ENCODE measurements around the gene SUCO. TPM values are rescaled to one million over a fixed set of nuclear protein-coding genes. Genes with fewer than 3 reads are reported as not detected.

SUCO gene
- total and polyA plus RNA-seq, 2 of the 4 experiments (the other 2 are of a cell fraction), result 11.4 to 21.5 TPM

GRCh38 chr1:172622541-172622940 is 89.6 kb downstream of the SUCO start:
- H4K20me1 ChIP-seq (ENCODE audit: insufficient read depth, low read length), result no peaks in the 10 kb centered on the region
- 60% methylated on average over 2 of the region's 3 CpGs; no CpG with 5 or more reads in 1 of the 2 experiments for WGBS, 2 experiments (ENCODE audit: extremely low coverage in 2 of 2, insufficient read length in 1 of 2)
- no peak overlapping the region for H2BK15ac ChIP-seq (ENCODE audit: low read depth, low read length)
- DNase-seq, result no peak
- H2BK5ac ChIP-seq (ENCODE audit: low read depth, low read length, poor library complexity, severe bottlenecking), result no peak overlapping the region
- no peak overlapping the region for H2BK20ac ChIP-seq (ENCODE audit: low read depth, low read length)
- H3K9me3 ChIP-seq (ENCODE audit: control insufficient read depth, insufficient read depth, low read length), result peaks cover 13% of the 10 kb centered on the region
- intact Hi-C loops (cut with micrococcal nuclease), result no loop called here
- no peak overlapping the region for H3K18ac ChIP-seq (ENCODE audit: low read depth, low read length)
- CTCF ChIA-PET, result interaction anchor here (1.3 to 1.6 kb wide), 2 partner anchors 12 to 15 kb away, joined by 3 to 6 read pairs; no protein-coding TSS in a partner anchor
- no peak overlapping the region for H3K4me3 ChIP-seq (ENCODE audit: insufficient read depth, low read depth, low read length)
- no peaks in the 10 kb centered on the region for H3K36me3 ChIP-seq (ENCODE audit: control insufficient read depth, insufficient read depth, low read length)
- BruUV-seq (replicated peaks), result no TSS peak
- no peak overlapping the region for H3K4ac ChIP-seq (ENCODE audit: low read depth, low read length)
- ATAC-seq (ENCODE audit: low read depth), result no peak
- H3K9me1 ChIP-seq (ENCODE audit: insufficient read depth, low read length), result no peaks in the 10 kb centered on the region
- dilution Hi-C loops (cut with HindIII; ENCODE audit: low sequenced_read_pairs, unreplicated experiment), result no loop called here
- H3K27me3 ChIP-seq (ENCODE audit: control insufficient read depth, insufficient read depth, low read length), result no peaks in the 10 kb centered on the region
- H3K27ac ChIP-seq (ENCODE audit: insufficient read depth, low read length), result no peak overlapping the region
- H4K5ac ChIP-seq (ENCODE audit: low read depth, low read length), result no peak overlapping the region
- no peak overlapping the region for H3K14ac ChIP-seq (replicated peaks; ENCODE audit: low read depth, low read length)
- H2AK9ac ChIP-seq (replicated peaks; ENCODE audit: low read depth, low read length, poor library complexity), result no peak overlapping the region
- H4K91ac ChIP-seq (ENCODE audit: insufficient read depth, low read depth, low read length), result no peak overlapping the region
- H3K56ac ChIP-seq (ENCODE audit: extremely low read depth, insufficient read depth, low read length), result no peak overlapping the region
- no peak overlapping the region for H3K23ac ChIP-seq (ENCODE audit: low read depth, low read length)
- H3K79me1 ChIP-seq (ENCODE audit: low read depth in 1 of 2, low read length in 2 of 2), result no peaks in the 10 kb centered on the region
- H4K8ac ChIP-seq (ENCODE audit: low read depth in 2 of 2, low read length in 2 of 2), result no peak overlapping the region
- no peak overlapping the region for H2BK120ac ChIP-seq (ENCODE audit: low read depth, low read length)
- no peaks in the 10 kb centered on the region for H3K4me1 ChIP-seq (ENCODE audit: control insufficient read depth, insufficient read depth, low read length)
- no peak overlapping the region for H2AFZ ChIP-seq (replicated peaks; ENCODE audit: low read length, poor library complexity)
- no peak overlapping the region for H2AK5ac ChIP-seq (ENCODE audit: low read depth, low read length)
- H3K4me2 ChIP-seq (ENCODE audit: low read depth, low read length), result no peak overlapping the region
- TF ChIP-seq RCOR1 (IDR thresholded peaks at IDR 0.05; ENCODE audit: insufficient replicate concordance, low read length) (no peak), CHD1 (IDR thresholded peaks at IDR 0.05; ENCODE audit: low read depth, low read length) (no peak), SMC3 (IDR thresholded peaks at IDR 0.05; ENCODE audit: low read depth, low read length) (no peak), MXI1 (IDR thresholded peaks at IDR 0.05; ENCODE audit: borderline replicate concordance, low read depth, low read length) (no peak), POLR2A (IDR thresholded peaks at IDR 0.05; ENCODE audit: low read depth, low read length) (no peak)
- no peak overlapping the region for H3K9ac ChIP-seq (ENCODE audit: low read depth, low read length)
- in situ Hi-C loops (cut with MboI; ENCODE audit: low sequenced_read_pairs), result no loop called here
- POLR2A ChIA-PET (ENCODE audit: unreplicated experiment), result no interaction called here

Data from IMR-90 (cell line).